SK-N-SH (cell line): ENCODE data around the gene DCP2. TPM values are rescaled to one million over a fixed set of nuclear protein-coding genes. Genes with fewer than 3 reads are reported as not detected.

Source experiments
- CTCF ChIA-PET: fragments of 300-600, 350-600 bp; formaldehyde crosslinking; extraction: SDS; loops from one replicate; lab custom pipeline; 2021; lab: Yijun Ruan, JAX
- POLR2A ChIA-PET: fragments of 350-600 bp; sonication (Branson Sonifier 250); formaldehyde crosslinking; extraction: SDS; loops from one replicate; lab custom pipeline; 2020; ENCODE audit warnings: antibody characterized with exemption, inconsistent platforms; lab: Yijun Ruan, JAX
- DNase-seq: peaks from one replicate; pipeline ENCODE4 v3.0.0; 2012
- H2AFZ ChIP-seq: fragments of 200-600 bp; sonication (generic); 2 replicates; pipeline ENCODE4 v1.8.1; 2016; ENCODE audit warnings: antibody characterized with exemption, mild to moderate bottlenecking, low read depth
- H3F3A ChIP-seq: fragments of 200-600 bp; sonication (generic); replicated peaks from 2 replicates; pipeline ENCODE3; 2016; ENCODE audit warnings: antibody characterized with exemption, mild to moderate bottlenecking; ENCODE audit not compliant: insufficient read depth
- H3K27ac ChIP-seq, 2 experiments: fragments of 200-500 bp in 1 of 2; fragments of 200-600 bp in 1 of 2; sonication (Bioruptor generic) in 1 of 2; sonication (generic), shearing (Covaris generic) in 1 of 2; 2 replicates each; pipeline versions ENCODE4 v1.5.1 to v1.6.1; 2014 to 2016; ENCODE audit warnings: low read depth in 2 of 2, inconsistent platforms in 1 of 2, low read length in 1 of 2, mild to moderate bottlenecking in 1 of 2, mixed read lengths in 1 of 2
- H3K27me3 ChIP-seq: fragments of 200-600 bp; sonication (generic), shearing (Covaris generic); 2 replicates; pipeline ENCODE4 v1.6.1; 2016; ENCODE audit warnings: mixed run types; ENCODE audit not compliant: insufficient read depth
- H3K36me3 ChIP-seq, 2 experiments: fragments of 200-500 bp in 1 of 2; fragments of 200-600 bp in 1 of 2; sonication (Bioruptor generic) in 1 of 2; sonication (generic) in 1 of 2; replicated peaks in 1 of 2; 2 replicates each; pipeline versions ENCODE3 to v1.5.1; 2014 to 2016; ENCODE audit warnings: low read length in 1 of 2, mild to moderate bottlenecking in 1 of 2; ENCODE audit not compliant: insufficient read depth in 2 of 2, control insufficient read depth in 1 of 2
- H3K4me1 ChIP-seq, 2 experiments: fragments of 200-500 bp in 1 of 2; fragments of 200-600 bp in 1 of 2; sonication (Bioruptor generic) in 1 of 2; sonication (generic), shearing (Covaris generic) in 1 of 2; 2 replicates each; pipeline versions ENCODE4 v1.5.1 to v1.6.1; 2014 to 2016; ENCODE audit warnings: low read depth in 1 of 2, low read length in 1 of 2, mixed run types in 1 of 2; ENCODE audit not compliant: insufficient read depth in 2 of 2, control insufficient read depth in 1 of 2
- H3K4me2 ChIP-seq: fragments of 200-600 bp; sonication (generic), shearing (Covaris generic); 2 replicates; pipeline ENCODE4 v1.6.1; 2017; ENCODE audit warnings: mixed run types
- H3K4me3 ChIP-seq, 2 experiments: fragments of 200-500 bp in 1 of 2; fragments of 200-600 bp in 1 of 2; sonication (Bioruptor generic) in 1 of 2; sonication (generic), shearing (Covaris generic) in 1 of 2; 2 replicates each; pipeline versions ENCODE4 v1.5.1 to v1.8.1; 2014 to 2016; ENCODE audit warnings: low read depth in 2 of 2, inconsistent platforms in 1 of 2, low read length in 1 of 2, mild to moderate bottlenecking in 1 of 2, mixed read lengths in 1 of 2, moderate library complexity in 1 of 2
- H3K79me2 ChIP-seq: fragments of 200-600 bp; sonication (generic); 2 replicates; pipeline ENCODE4 v1.8.1; 2017; ENCODE audit warnings: mild to moderate bottlenecking; ENCODE audit not compliant: insufficient read depth
- H3K9ac ChIP-seq: fragments of 200-600 bp; sonication (generic); 2 replicates; pipeline ENCODE4 v1.6.1; 2017; ENCODE audit warnings: mixed run types
- H3K9me2 ChIP-seq: fragments of 200-600 bp; sonication (generic); 2 replicates; pipeline ENCODE4 v1.6.1; 2017; ENCODE audit warnings: mixed run types
- H3K9me3 ChIP-seq: fragments of 200-600 bp; sonication (generic); 2 replicates; pipeline ENCODE4 v1.6.1; 2017; ENCODE audit warnings: mixed run types, mild to moderate bottlenecking, moderate library complexity
- H4K20me1 ChIP-seq: fragments of 200-600 bp; sonication (generic); 2 replicates; pipeline ENCODE4 v1.6.1; 2017; ENCODE audit warnings: mild to moderate bottlenecking, mixed run types; ENCODE audit not compliant: insufficient read depth
- CHD2 ChIP-seq: fragments of 150-350 bp; IDR thresholded peaks from 2 replicates; pipeline ENCODE4 v1.6.1; 2018; ENCODE audit warnings: low read length; ENCODE audit not compliant: partially characterized antibody
- CTCF ChIP-seq: fragments of 200-600 bp; sonication (generic); IDR thresholded peaks from 2 replicates; pipeline ENCODE4 v1.6.1; 2017; ENCODE audit warnings: antibody characterized with exemption, mild to moderate bottlenecking, moderate library complexity
- ELF1 ChIP-seq: IDR thresholded peaks from 2 replicates; pipeline ENCODE4 v1.4.0; 2012
- EP300 ChIP-seq, 2 experiments: IDR thresholded peaks; 2 replicates each; pipeline versions ENCODE4 v1.4.0 to v1.6.1; 2012; ENCODE audit warnings: borderline replicate concordance in 1 of 2, low read depth in 1 of 2, low read length in 1 of 2
- EZH2phosphoT487 ChIP-seq: fragments of 200-600 bp; sonication (generic); IDR thresholded peaks from 2 replicates; pipeline ENCODE4 v1.6.1; 2017; ENCODE audit warnings: low read depth, mixed run types, mild to moderate bottlenecking, antibody characterized with exemption, moderate library complexity, borderline replicate concordance
- FOSL2 ChIP-seq: IDR thresholded peaks from 2 replicates; pipeline ENCODE4 v1.4.0; 2012; ENCODE audit warnings: low read depth, mild to moderate bottlenecking, moderate library complexity, borderline replicate concordance
- FOXM1 ChIP-seq: IDR thresholded peaks from 2 replicates; pipeline ENCODE4 v1.4.0; 2012; ENCODE audit warnings: low read depth, mild to moderate bottlenecking
- GABPA ChIP-seq: IDR thresholded peaks from 2 replicates; pipeline ENCODE4 v1.4.0; 2012; ENCODE audit warnings: low read depth, mild to moderate bottlenecking
- IRF3 ChIP-seq: fragments of 150-350 bp; IDR thresholded peaks from 2 replicates; pipeline ENCODE4 v1.6.1; 2016; ENCODE audit warnings: mild to moderate bottlenecking, low read depth, low read length
- NFIC ChIP-seq: IDR thresholded peaks from 2 replicates; pipeline ENCODE4 v1.4.0; 2012; ENCODE audit warnings: borderline replicate concordance
- NRF1 ChIP-seq: IDR thresholded peaks from 2 replicates; pipeline ENCODE4 v1.6.1; 2012; ENCODE audit warnings: low read depth, mild to moderate bottlenecking, low read length
- POLR2AphosphoS5 ChIP-seq: IDR thresholded peaks from 2 replicates; pipeline ENCODE4 v1.6.1; 2012; ENCODE audit warnings: low read depth, low read length
- RAD21 ChIP-seq: IDR thresholded peaks from 2 replicates; pipeline ENCODE4 v1.6.1; 2012; ENCODE audit warnings: mild to moderate bottlenecking, low read length
- RCOR1 ChIP-seq: fragments of 150-350 bp; IDR thresholded peaks from 2 replicates; pipeline ENCODE4 v1.6.1; 2017; ENCODE audit warnings: antibody characterized with exemption, low read length
- SIN3A ChIP-seq: IDR thresholded peaks from 2 replicates; pipeline ENCODE4 v1.6.1; 2012; ENCODE audit warnings: low read depth, mild to moderate bottlenecking, low read length, moderate library complexity, borderline replicate concordance
- SMC3 ChIP-seq: IDR thresholded peaks from 2 replicates; pipeline ENCODE4 v1.6.1; 2012; ENCODE audit warnings: low read depth, low read length, improper control_type of control experiment
- USF1 ChIP-seq: IDR thresholded peaks from 2 replicates; pipeline ENCODE4 v1.4.0; 2012; ENCODE audit warnings: low read depth, borderline replicate concordance
- YY1 ChIP-seq: IDR thresholded peaks from 2 replicates; pipeline ENCODE4 v1.4.0; 2012; ENCODE audit warnings: low read depth, mild to moderate bottlenecking
- ZBTB33 ChIP-seq: IDR thresholded peaks from 2 replicates; pipeline ENCODE4 v1.4.0; 2012; ENCODE audit warnings: low read depth, borderline replicate concordance
- WGBS: methylation state at CpG from one replicate; pipeline ENCODE4 v1.1.6; 2017; ENCODE audit warnings: low lambda C conversion rate; 5-methylcytosine and 5-hydroxymethylcytosine counted together
- polyA plus RNA-seq, 3 experiments: library from polyadenylated mRNA; depleted of rRNA; stranded (reverse); fragments of >200 nt; gene quantifications; 2 replicates each; pipeline ENCODE4 v1.2.3, GENCODE V29; 2012
- TF ChIP-seq, protein P1 (sequence below): IDR thresholded peaks from 2 replicates; pipeline ENCODE4 v1.6.1; 2012; ENCODE audit warnings: mild to moderate bottlenecking, low read depth, low read length, moderate library complexity

Gene DCP2
- polyA plus RNA-seq, 1 of the 3 experiments (the other 2 are of a cell fraction): 6.0 TPM

DNA sequence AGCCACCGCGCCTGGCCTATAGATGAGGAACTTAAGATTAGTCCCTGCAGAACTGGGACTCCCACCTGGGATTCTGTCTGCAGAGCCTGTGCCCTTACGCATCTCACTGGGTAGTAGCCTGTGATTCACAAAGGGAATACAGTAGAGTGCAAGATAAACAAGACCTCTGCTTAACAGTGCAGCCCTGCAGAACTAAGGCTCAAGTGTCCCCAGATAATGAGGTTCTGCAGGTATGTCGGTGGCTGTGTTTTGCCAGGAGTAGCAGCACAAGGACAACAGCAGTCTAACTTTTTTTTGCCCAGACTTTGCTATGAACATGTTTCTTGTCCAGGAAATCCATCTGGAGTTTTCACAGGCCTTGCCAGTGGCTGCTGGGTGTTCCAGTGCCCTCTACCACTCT, 59.7 kb downstream of the DCP2 start:
- WGBS: 88% methylated on average over 1 of the region's 4 CpGs
- no peak overlapping the region for H3K4me3 ChIP-seq
- H3K4me1 ChIP-seq: peaks cover 0 to 6% of the 10 kb centered on the region in 2 experiments; a peak in 1 of 4 replicates
- ChIA-PET CTCF (interaction anchor here (0.6 to 1.0 kb wide), 2 partner anchors 323 to 568 kb away, joined by 3 read pairs; no protein-coding TSS in a partner anchor), POLR2A (no interaction called here)
- no peaks in the 10 kb centered on the region for H3K27me3 ChIP-seq
- no peak for DNase-seq
- H3K9me2 ChIP-seq: no peaks in the 10 kb centered on the region
- H3K9ac ChIP-seq: no peak overlapping the region
- H3K36me3 ChIP-seq: no peaks in the 10 kb centered on the region
- no peaks in the 10 kb centered on the region for H3K79me2 ChIP-seq
- H3K4me2 ChIP-seq: no peak overlapping the region
- no peaks in the 10 kb centered on the region for H3F3A ChIP-seq
- H2AFZ ChIP-seq: no peak overlapping the region
- no peak overlapping the region for H3K27ac ChIP-seq
- no peaks in the 10 kb centered on the region for H3K9me3 ChIP-seq
- TF ChIP-seq FOXM1 (no peak), SIN3A (no peak), RCOR1 (no peak), ZBTB33 (no peak), USF1 (no peak), FOSL2 (no peak), ELF1 (no peak), YY1 (no peak), RAD21 (no peak), EP300 (IDR thresholded peaks at IDR 0.05; ENCODE audit: borderline replicate concordance in 1 of 2, low read depth in 1 of 2, low read length in 1 of 2) (no peak), GABPA (no peak), SMC3 (no peak), NRF1 (no peak), IRF3 (no peak), NFIC (no peak), EZH2phosphoT487 (no peak), CHD2 (no peak), CTCF (no peak), POLR2AphosphoS5 (no peak)
- TF ChIP-seq, protein P1, sequence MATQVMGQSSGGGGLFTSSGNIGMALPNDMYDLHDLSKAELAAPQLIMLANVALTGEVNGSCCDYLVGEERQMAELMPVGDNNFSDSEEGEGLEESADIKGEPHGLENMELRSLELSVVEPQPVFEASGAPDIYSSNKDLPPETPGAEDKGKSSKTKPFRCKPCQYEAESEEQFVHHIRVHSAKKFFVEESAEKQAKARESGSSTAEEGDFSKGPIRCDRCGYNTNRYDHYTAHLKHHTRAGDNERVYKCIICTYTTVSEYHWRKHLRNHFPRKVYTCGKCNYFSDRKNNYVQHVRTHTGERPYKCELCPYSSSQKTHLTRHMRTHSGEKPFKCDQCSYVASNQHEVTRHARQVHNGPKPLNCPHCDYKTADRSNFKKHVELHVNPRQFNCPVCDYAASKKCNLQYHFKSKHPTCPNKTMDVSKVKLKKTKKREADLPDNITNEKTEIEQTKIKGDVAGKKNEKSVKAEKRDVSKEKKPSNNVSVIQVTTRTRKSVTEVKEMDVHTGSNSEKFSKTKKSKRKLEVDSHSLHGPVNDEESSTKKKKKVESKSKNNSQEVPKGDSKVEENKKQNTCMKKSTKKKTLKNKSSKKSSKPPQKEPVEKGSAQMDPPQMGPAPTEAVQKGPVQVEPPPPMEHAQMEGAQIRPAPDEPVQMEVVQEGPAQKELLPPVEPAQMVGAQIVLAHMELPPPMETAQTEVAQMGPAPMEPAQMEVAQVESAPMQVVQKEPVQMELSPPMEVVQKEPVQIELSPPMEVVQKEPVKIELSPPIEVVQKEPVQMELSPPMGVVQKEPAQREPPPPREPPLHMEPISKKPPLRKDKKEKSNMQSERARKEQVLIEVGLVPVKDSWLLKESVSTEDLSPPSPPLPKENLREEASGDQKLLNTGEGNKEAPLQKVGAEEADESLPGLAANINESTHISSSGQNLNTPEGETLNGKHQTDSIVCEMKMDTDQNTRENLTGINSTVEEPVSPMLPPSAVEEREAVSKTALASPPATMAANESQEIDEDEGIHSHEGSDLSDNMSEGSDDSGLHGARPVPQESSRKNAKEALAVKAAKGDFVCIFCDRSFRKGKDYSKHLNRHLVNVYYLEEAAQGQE: no peak
- TF ChIP-seq, all 33 proteins: peak for 0
- no peaks in the 10 kb centered on the region for H4K20me1 ChIP-seq
